Neuron (in vitro differentiated cells): ENCODE results near the gene PTPRN2.
"Not testable (repeated sequence)": the region's sequence is repeated elsewhere in the genome, so short reads cannot be mapped to it uniquely, and the experiment has no call there.

Experiments used
- H2AFZ ChIP-seq: one replicate; pipeline ENCODE4 v1.6.1; 2013; ENCODE audit warnings: low read depth, mild to moderate bottlenecking, inconsistent platforms, low read length, moderate library complexity
- H3K27me3 ChIP-seq: one replicate; pipeline ENCODE4 v1.6.1; 2013; ENCODE audit warnings: low read length; ENCODE audit not compliant: insufficient read depth
- H3K36me3 ChIP-seq: one replicate; pipeline ENCODE4 v1.6.1; 2013; ENCODE audit warnings: low read length; ENCODE audit not compliant: insufficient read depth
- H3K4me1 ChIP-seq: one replicate; pipeline ENCODE4 v1.6.1; 2013; ENCODE audit warnings: low read length; ENCODE audit not compliant: insufficient read depth
- H3K4me3 ChIP-seq: 2 replicates; pipeline ENCODE4 v1.5.1; 2013; ENCODE audit warnings: mild to moderate bottlenecking, low read length, moderate library complexity
- H3K9me3 ChIP-seq: one replicate; pipeline ENCODE4 v1.6.1; 2013; ENCODE audit warnings: low read length

The PTPRN2 gene

GRCh38 chr7:158176561-158177173 lies 411.0 kb downstream of the PTPRN2 start:
- H2AFZ ChIP-seq: no peak overlapping the region
- no peaks in the 10 kb centered on the region for H3K36me3 ChIP-seq
- no peaks in the 10 kb centered on the region for H3K4me1 ChIP-seq
- no peak overlapping the region for H3K4me3 ChIP-seq
- no peaks in the 10 kb centered on the region for H3K9me3 ChIP-seq
- H3K27me3 ChIP-seq: no peaks in the 10 kb centered on the region

- H3K36me3 ChIP-seq: no peaks in the 10 kb centered on the region
- no peaks in the 10 kb centered on the region for H3K9me3 ChIP-seq
- H3K27me3 ChIP-seq: no peaks in the 10 kb centered on the region
- H2AFZ ChIP-seq: no peak overlapping the region
- no peaks in the 10 kb centered on the region for H3K4me1 ChIP-seq
- no peak overlapping the region for H3K4me3 ChIP-seq
These were observed 411.8 kb downstream of the PTPRN2 start for GRCh38 chr7:158175779-158176178.

GRCh38 chr7:158174947-158175346 lies 412.7 kb downstream of the PTPRN2 start:
- H3K4me1 ChIP-seq: no peaks in the 10 kb centered on the region
- no peak overlapping the region for H3K4me3 ChIP-seq
- H3K36me3 ChIP-seq: no peaks in the 10 kb centered on the region
- no peaks in the 10 kb centered on the region for H3K9me3 ChIP-seq
- H2AFZ ChIP-seq: no peak overlapping the region
- H3K27me3 ChIP-seq: no peaks in the 10 kb centered on the region

GRCh38 chr7:158167373-158167772 lies 420.2 kb downstream of the PTPRN2 start:
- Histone ChIP-seq H3K36me3 (no peaks in the 10 kb centered on the region), H2AFZ (no peak overlapping the region), H3K9me3 (peaks cover 9% of the 10 kb centered on the region), H3K27me3 (no peaks in the 10 kb centered on the region), H3K4me1 (no peaks in the 10 kb centered on the region), H3K4me3 (no peak overlapping the region)

- Histone ChIP-seq H2AFZ (no peak overlapping the region), H3K4me3 (no peak overlapping the region), H3K27me3 (no peaks in the 10 kb centered on the region), H3K9me3 (peaks cover 9% of the 10 kb centered on the region), H3K36me3 (no peaks in the 10 kb centered on the region), H3K4me1 (no peaks in the 10 kb centered on the region)
These were observed 421.0 kb downstream of the PTPRN2 start for GRCh38 chr7:158166386-158167340.

- H3K27me3 ChIP-seq: no peaks in the 10 kb centered on the region
- no peaks in the 10 kb centered on the region for H3K4me1 ChIP-seq
- H3K9me3 ChIP-seq: peaks cover 9% of the 10 kb centered on the region
- no peak overlapping the region for H2AFZ ChIP-seq
- H3K36me3 ChIP-seq: no peaks in the 10 kb centered on the region
- H3K4me3 ChIP-seq: no peak overlapping the region
These were observed 421.9 kb downstream of the PTPRN2 start for GRCh38 chr7:158165711-158166110.

GRCh38 chr7:158164101-158165095 lies 423.2 kb downstream of the PTPRN2 start:
- Histone ChIP-seq H3K4me3 (no peak overlapping the region), H3K36me3 (no peaks in the 10 kb centered on the region), H3K4me1 (no peaks in the 10 kb centered on the region), H3K27me3 (no peaks in the 10 kb centered on the region), H3K9me3 (peaks cover 9% of the 10 kb centered on the region), H2AFZ (no peak overlapping the region)

GRCh38 chr7:158161194-158161593 lies 426.4 kb downstream of the PTPRN2 start:
- H3K9me3 ChIP-seq: peaks cover 4% of the 10 kb centered on the region
- no peak overlapping the region for H2AFZ ChIP-seq
- no peaks in the 10 kb centered on the region for H3K36me3 ChIP-seq
- H3K4me3 ChIP-seq: no peak overlapping the region
- H3K4me1 ChIP-seq: no peaks in the 10 kb centered on the region
- H3K27me3 ChIP-seq: no peaks in the 10 kb centered on the region

GRCh38 chr7:158160199-158160598 lies 427.4 kb downstream of the PTPRN2 start:
- Histone ChIP-seq H3K9me3 (peaks cover 4% of the 10 kb centered on the region), H3K4me3 (no peak overlapping the region), H3K4me1 (no peaks in the 10 kb centered on the region), H3K27me3 (no peaks in the 10 kb centered on the region), H2AFZ (no peak overlapping the region), H3K36me3 (no peaks in the 10 kb centered on the region)

- peaks cover 2% of the 10 kb centered on the region for H3K27me3 ChIP-seq
- no peaks in the 10 kb centered on the region for H3K36me3 ChIP-seq
- H3K9me3 ChIP-seq: no peaks in the 10 kb centered on the region
- no peak overlapping the region for H3K4me3 ChIP-seq
- H2AFZ ChIP-seq: no peak overlapping the region
- H3K4me1 ChIP-seq: no peaks in the 10 kb centered on the region
These were observed 430.2 kb downstream of the PTPRN2 start for GRCh38 chr7:158157460-158157859.

GRCh38 chr7:158151273-158151672 lies 436.4 kb downstream of the PTPRN2 start:
- not testable (repeated sequence) for H3K27me3 ChIP-seq, H3K4me1 ChIP-seq, H3K4me3 ChIP-seq, H3K36me3 ChIP-seq, H2AFZ ChIP-seq, H3K9me3 ChIP-seq

- Histone ChIP-seq H3K9me3 (peaks cover 2% of the 10 kb centered on the region), H3K4me1 (no peaks in the 10 kb centered on the region), H3K36me3 (no peaks in the 10 kb centered on the region), H3K27me3 (peaks cover 2% of the 10 kb centered on the region), H2AFZ (no peak overlapping the region), H3K4me3 (no peak overlapping the region)
These were observed 437.4 kb downstream of the PTPRN2 start for GRCh38 chr7:158150234-158150633.

- not testable (repeated sequence) for H3K4me3 ChIP-seq, H3K27me3 ChIP-seq, H2AFZ ChIP-seq, H3K36me3 ChIP-seq, H3K9me3 ChIP-seq, H3K4me1 ChIP-seq
These were observed 440.2 kb downstream of the PTPRN2 start for GRCh38 chr7:158147431-158147830.
